ENCODE results near the gene MAP4K3. TPM values are rescaled to one million over a fixed set of nuclear protein-coding genes. Genes with fewer than 3 reads are reported as not detected.

The MAP4K3 gene
- total RNA-seq, 2 donors from 2014 or later: 22.2 to 30.9 TPM

DNA sequence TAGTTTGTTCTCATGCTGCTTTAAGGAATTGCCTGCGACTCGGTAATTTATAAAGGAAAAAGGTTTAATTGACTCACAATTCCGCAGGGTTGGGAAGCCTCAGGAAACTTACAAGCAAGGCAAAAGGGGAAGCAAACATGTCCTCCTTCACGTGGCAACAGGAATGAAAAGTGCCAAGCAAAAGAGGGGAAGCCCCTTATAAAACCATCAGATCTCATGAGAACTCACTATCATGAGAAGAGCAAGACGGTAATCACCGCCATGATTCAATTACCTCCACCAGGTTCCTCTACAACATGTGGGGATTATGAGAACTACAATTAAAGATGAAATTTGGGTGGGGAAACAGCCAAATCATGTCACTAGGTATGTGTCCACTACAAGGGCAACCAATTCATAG lies 53.9 kb downstream of the MAP4K3 start:
- Histone ChIP-seq H3K27me3 (no peaks in the 10 kb centered on the region), H3K9me3 (no peaks in the 10 kb centered on the region), H3K36me3 (no peaks in the 10 kb centered on the region), H3K4me3 (no peak overlapping the region), H3K27ac (no peak overlapping the region), H3K9ac (ENCODE audit: low read depth in 2 of 2, low read length in 2 of 2) (no peak overlapping the region), H3K4me1 (no peaks in the 10 kb centered on the region)
- no peak for DNase-seq
- intact Hi-C loops (cut with DNase I): no loop called here
- TF ChIP-seq CTCF (IDR thresholded peaks at IDR 0.05): no peak

- DNase-seq: no peak
- no peak for TF ChIP-seq CTCF (IDR thresholded peaks at IDR 0.05)
- intact Hi-C loops (cut with DNase I): no loop called here
- H3K4me3 ChIP-seq: no peak overlapping the region
- no peak overlapping the region for H3K9ac ChIP-seq (ENCODE audit: low read depth in 2 of 2, low read length in 2 of 2)
- no peaks in the 10 kb centered on the region for H3K9me3 ChIP-seq
- no peaks in the 10 kb centered on the region for H3K27me3 ChIP-seq
- no peak overlapping the region for H3K27ac ChIP-seq
- no peaks in the 10 kb centered on the region for H3K36me3 ChIP-seq
- no peaks in the 10 kb centered on the region for H3K4me1 ChIP-seq
These were observed 55.4 kb downstream of the MAP4K3 start for GRCh38 chr2:39381653-39382052.

DNA sequence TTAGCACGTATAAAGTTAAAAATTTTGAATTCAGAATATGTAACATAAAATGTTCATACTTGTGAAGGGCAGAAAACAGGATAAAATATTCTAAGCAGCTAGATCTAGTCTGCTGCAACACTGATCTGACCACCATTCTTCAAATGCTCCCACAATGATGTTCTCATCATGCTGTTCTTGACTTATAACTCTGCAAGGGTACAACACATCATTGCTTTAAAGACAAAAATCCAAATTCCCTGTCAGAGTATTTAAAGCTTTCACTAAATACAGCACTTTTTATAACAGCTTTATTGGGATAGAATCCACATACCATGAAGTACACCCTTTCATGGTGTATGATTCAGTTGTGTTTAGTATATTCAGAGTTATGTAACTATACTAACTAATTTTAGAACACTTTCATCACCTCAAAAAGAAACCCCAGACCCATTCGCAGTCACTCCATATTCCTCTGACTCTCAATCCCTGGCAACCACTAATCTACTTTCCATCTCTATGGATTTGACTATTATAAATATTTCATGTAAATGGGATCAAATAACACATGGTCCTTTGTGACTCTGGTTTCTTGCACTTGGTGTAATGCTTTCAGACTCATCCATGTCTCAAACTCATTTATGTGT lies 56.4 kb downstream of the MAP4K3 start:
- Histone ChIP-seq H3K4me3 (no peak overlapping the region), H3K27ac (no peak overlapping the region), H3K27me3 (no peaks in the 10 kb centered on the region), H3K4me1 (no peaks in the 10 kb centered on the region), H3K9me3 (no peaks in the 10 kb centered on the region), H3K9ac (ENCODE audit: low read depth in 2 of 2, low read length in 2 of 2) (no peak overlapping the region), H3K36me3 (no peaks in the 10 kb centered on the region)
- TF ChIP-seq CTCF (IDR thresholded peaks at IDR 0.05): no peak
- no peak for DNase-seq
- intact Hi-C loops (cut with DNase I): no loop called here

GRCh38 chr2:39379643-39380524 lies 57.2 kb downstream of the MAP4K3 start:
- no peak overlapping the region for H3K27ac ChIP-seq
- no peak overlapping the region for H3K4me3 ChIP-seq
- H3K27me3 ChIP-seq: no peaks in the 10 kb centered on the region
- H3K9me3 ChIP-seq: no peaks in the 10 kb centered on the region
- H3K9ac ChIP-seq (ENCODE audit: low read depth in 2 of 2, low read length in 2 of 2): no peak overlapping the region
- peak; percentile 49 for TF ChIP-seq CTCF (IDR thresholded peaks at IDR 0.05)
- no peaks in the 10 kb centered on the region for H3K36me3 ChIP-seq
- intact Hi-C loops (cut with DNase I): loop anchor here (2.0 to 10.0 kb wide), 2 partner anchors 145 to 349 kb away; no protein-coding TSS in a partner anchor
- DNase-seq: no peak
- H3K4me1 ChIP-seq: no peaks in the 10 kb centered on the region

DNA sequence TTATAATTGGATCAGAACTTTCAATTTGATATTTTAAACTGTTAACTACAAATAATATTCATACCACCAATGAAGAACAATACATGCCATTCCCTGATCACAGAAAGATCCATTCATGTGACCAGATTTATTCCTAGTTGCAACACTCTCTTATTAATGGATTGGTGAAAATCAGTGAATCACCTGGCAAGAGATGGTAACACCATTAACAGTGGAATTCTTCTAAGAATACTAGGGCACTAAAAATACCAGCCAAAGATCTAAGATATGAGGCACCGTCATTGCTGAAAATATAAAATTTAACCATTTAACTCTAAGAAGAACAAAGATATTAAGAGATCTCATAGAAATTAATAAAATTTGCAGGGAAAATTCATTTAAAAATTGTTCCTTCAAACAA lies 58.1 kb downstream of the MAP4K3 start:
- DNase-seq: no peak
- TF ChIP-seq CTCF (IDR thresholded peaks at IDR 0.05): no peak
- no peaks in the 10 kb centered on the region for H3K9me3 ChIP-seq
- H3K27ac ChIP-seq: no peak overlapping the region
- H3K36me3 ChIP-seq: no peaks in the 10 kb centered on the region
- intact Hi-C loops (cut with DNase I): loop anchor here (2.0 to 10.0 kb wide), 2 partner anchors 146 to 350 kb away; no protein-coding TSS in a partner anchor
- no peaks in the 10 kb centered on the region for H3K27me3 ChIP-seq
- H3K9ac ChIP-seq (ENCODE audit: low read depth in 2 of 2, low read length in 2 of 2): no peak overlapping the region
- no peak overlapping the region for H3K4me3 ChIP-seq
- no peaks in the 10 kb centered on the region for H3K4me1 ChIP-seq

All from colonic mucosa (tissue), 4 donors.